Measurements from ENCODE around the gene NOLC1. TPM values are rescaled to one million over a fixed set of nuclear protein-coding genes. Genes with fewer than 3 reads are reported as not detected.

Gene NOLC1
- total RNA-seq, 2 donors from 2014 or later, result 92.0 to 93.5 TPM

- H3K4me1 ChIP-seq (ENCODE audit: control insufficient read depth, insufficient read depth, low read length), result peaks cover 12% of the 10 kb centered on the region
- H3K36me3 Mint-ChIP-seq (ENCODE audit: low read depth), result peaks cover 20% of the 10 kb centered on the region
- peak; percentile 97 for DNase-seq
- H3K4me3 ChIP-seq (ENCODE audit: low read length), result peak overlapping the region; percentile 73
- no peaks in the 10 kb centered on the region for H3K27me3 Mint-ChIP-seq (ENCODE audit: insufficient read depth)
- 0% methylated on average over 5 to 23 of the region's 23 CpGs for WGBS, 2 experiments (ENCODE audit: insufficient coverage in 1 of 2, insufficient read length in 1 of 2)
- no peaks in the 10 kb centered on the region for H3K27me3 ChIP-seq (ENCODE audit: control insufficient read depth, insufficient read depth, low read length, poor library complexity, severe bottlenecking)
- H3K4me1 Mint-ChIP-seq, result peaks cover 51% of the 10 kb centered on the region
- H3K9ac ChIP-seq (ENCODE audit: extremely low read depth, low read length, poor library complexity, severe bottlenecking), result peak overlapping the region; percentile 52
- H3K9me3 Mint-ChIP-seq, result no peaks in the 10 kb centered on the region
- peak overlapping the region; percentile 90 for H3K27ac ChIP-seq (ENCODE audit: low read depth, low read length)
- TF ChIP-seq, protein P1, sequence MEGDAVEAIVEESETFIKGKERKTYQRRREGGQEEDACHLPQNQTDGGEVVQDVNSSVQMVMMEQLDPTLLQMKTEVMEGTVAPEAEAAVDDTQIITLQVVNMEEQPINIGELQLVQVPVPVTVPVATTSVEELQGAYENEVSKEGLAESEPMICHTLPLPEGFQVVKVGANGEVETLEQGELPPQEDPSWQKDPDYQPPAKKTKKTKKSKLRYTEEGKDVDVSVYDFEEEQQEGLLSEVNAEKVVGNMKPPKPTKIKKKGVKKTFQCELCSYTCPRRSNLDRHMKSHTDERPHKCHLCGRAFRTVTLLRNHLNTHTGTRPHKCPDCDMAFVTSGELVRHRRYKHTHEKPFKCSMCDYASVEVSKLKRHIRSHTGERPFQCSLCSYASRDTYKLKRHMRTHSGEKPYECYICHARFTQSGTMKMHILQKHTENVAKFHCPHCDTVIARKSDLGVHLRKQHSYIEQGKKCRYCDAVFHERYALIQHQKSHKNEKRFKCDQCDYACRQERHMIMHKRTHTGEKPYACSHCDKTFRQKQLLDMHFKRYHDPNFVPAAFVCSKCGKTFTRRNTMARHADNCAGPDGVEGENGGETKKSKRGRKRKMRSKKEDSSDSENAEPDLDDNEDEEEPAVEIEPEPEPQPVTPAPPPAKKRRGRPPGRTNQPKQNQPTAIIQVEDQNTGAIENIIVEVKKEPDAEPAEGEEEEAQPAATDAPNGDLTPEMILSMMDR (conservative IDR thresholded peaks at IDR 0.05), result no peak
- H3K27ac Mint-ChIP-seq, result peak overlapping the region; percentile 94
- H3K9me3 ChIP-seq (ENCODE audit: control insufficient read depth, low read length), result no peaks in the 10 kb centered on the region
- H3K36me3 ChIP-seq (ENCODE audit: control insufficient read depth, insufficient read depth, low read length), result peaks cover 20% of the 10 kb centered on the region
- H3K4me3 Mint-ChIP-seq, result peak overlapping the region; percentile 78
Measured at GRCh38 chr10:102114861-102115618, 37.1 kb upstream of the NOLC1 start.

DNA sequence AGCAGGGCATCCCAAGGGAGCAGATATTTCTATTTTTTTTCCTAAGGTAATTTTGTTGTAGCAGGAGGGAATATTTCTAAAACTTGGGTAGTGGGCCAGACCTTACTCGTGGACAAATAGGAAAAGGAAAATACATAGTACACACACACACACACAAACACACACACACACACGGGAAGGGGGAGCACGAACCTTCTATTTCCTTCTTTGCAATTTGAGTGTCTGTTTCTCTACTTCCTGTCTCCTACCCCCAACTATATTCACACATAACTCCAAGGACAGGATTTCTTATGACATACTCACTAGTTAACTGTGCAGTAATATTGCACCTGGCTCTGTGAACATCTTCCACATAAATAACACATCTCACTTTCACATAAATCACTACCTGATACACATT is 36.4 kb upstream of the NOLC1 start:
- WGBS, 2 experiments (ENCODE audit: insufficient coverage in 1 of 2, insufficient read length in 1 of 2), result 62% methylated on average over 3 of the region's 3 CpGs; no CpG with 5 or more reads in 1 of the 2 experiments
- Histone ChIP-seq H3K4me1 (ENCODE audit: control insufficient read depth, insufficient read depth, low read length) (peaks cover 12% of the 10 kb centered on the region), H3K9me3 (ENCODE audit: control insufficient read depth, low read length) (no peaks in the 10 kb centered on the region), H3K27ac (ENCODE audit: low read depth, low read length) (peak overlapping the region; percentile 90), H3K27me3 (ENCODE audit: control insufficient read depth, insufficient read depth, low read length, poor library complexity, severe bottlenecking) (no peaks in the 10 kb centered on the region), H3K9ac (ENCODE audit: extremely low read depth, low read length, poor library complexity, severe bottlenecking) (no peak overlapping the region), H3K4me3 (ENCODE audit: low read length) (peak overlapping the region; percentile 73), H3K36me3 (ENCODE audit: control insufficient read depth, insufficient read depth, low read length) (peaks cover 12% of the 10 kb centered on the region)
- DNase-seq, result no peak
- H3K4me3 Mint-ChIP-seq, result peak overlapping the region; percentile 78
- peaks cover 13% of the 10 kb centered on the region for H3K36me3 Mint-ChIP-seq (ENCODE audit: low read depth)
- H3K4me1 Mint-ChIP-seq, result peaks cover 51% of the 10 kb centered on the region
- no peaks in the 10 kb centered on the region for H3K27me3 Mint-ChIP-seq (ENCODE audit: insufficient read depth)
- TF ChIP-seq, protein P1 (conservative IDR thresholded peaks at IDR 0.05), result no peak
- peak overlapping the region; percentile 94 for H3K27ac Mint-ChIP-seq
- no peaks in the 10 kb centered on the region for H3K9me3 Mint-ChIP-seq

DNA sequence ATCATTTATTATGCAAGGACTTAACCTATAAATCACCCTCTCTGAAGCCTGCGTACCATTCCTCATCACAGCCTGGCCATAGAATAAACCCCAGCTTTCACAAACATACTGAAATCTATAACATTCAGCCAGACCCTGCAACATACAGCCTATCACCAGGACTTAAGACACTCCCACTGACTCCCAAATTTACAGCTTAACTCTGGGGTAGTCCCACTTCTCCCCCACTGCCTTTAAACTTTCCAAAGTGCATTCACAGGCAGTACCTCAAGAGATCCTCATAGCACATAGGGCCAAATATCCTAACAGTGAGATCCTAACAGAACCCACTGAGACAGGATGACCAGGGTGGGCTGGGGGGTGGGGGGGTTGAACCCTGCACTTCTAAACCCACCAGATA is 35.5 kb upstream of the NOLC1 start:
- Mint-ChIP-seq H3K4me1 (peaks cover 57% of the 10 kb centered on the region), H3K36me3 (ENCODE audit: low read depth) (peaks cover 4% of the 10 kb centered on the region), H3K4me3 (no peak overlapping the region), H3K27me3 (ENCODE audit: insufficient read depth) (no peaks in the 10 kb centered on the region), H3K27ac (peak overlapping the region; percentile 20), H3K9me3 (no peaks in the 10 kb centered on the region)
- no peak for DNase-seq
- Histone ChIP-seq H3K4me3 (ENCODE audit: low read length) (peak overlapping the region; percentile 80), H3K4me1 (ENCODE audit: control insufficient read depth, insufficient read depth, low read length) (peaks cover 12% of the 10 kb centered on the region), H3K27me3 (ENCODE audit: control insufficient read depth, insufficient read depth, low read length, poor library complexity, severe bottlenecking) (no peaks in the 10 kb centered on the region), H3K9ac (ENCODE audit: extremely low read depth, low read length, poor library complexity, severe bottlenecking) (no peak overlapping the region), H3K9me3 (ENCODE audit: control insufficient read depth, low read length) (no peaks in the 10 kb centered on the region), H3K27ac (ENCODE audit: low read depth, low read length) (peak overlapping the region; percentile 97), H3K36me3 (ENCODE audit: control insufficient read depth, insufficient read depth, low read length) (peaks cover 3% of the 10 kb centered on the region)
- TF ChIP-seq, protein P1 (conservative IDR thresholded peaks at IDR 0.05), result no peak
- 90 to 92% methylated on average over 1 of the region's 1 CpG for WGBS, 2 experiments (ENCODE audit: insufficient coverage in 1 of 2, insufficient read length in 1 of 2)
